ENCODE results near the gene MREG. TPM values are rescaled to one million over a fixed set of nuclear protein-coding genes. Genes with fewer than 3 reads are reported as not detected.
"Not testable (repeated sequence)": the region's sequence is repeated elsewhere in the genome, so short reads cannot be mapped to it uniquely, and the experiment has no call there.

The MREG gene
- total RNA-seq, 1 donor from 2014 or later: 5.7 TPM

DNA sequence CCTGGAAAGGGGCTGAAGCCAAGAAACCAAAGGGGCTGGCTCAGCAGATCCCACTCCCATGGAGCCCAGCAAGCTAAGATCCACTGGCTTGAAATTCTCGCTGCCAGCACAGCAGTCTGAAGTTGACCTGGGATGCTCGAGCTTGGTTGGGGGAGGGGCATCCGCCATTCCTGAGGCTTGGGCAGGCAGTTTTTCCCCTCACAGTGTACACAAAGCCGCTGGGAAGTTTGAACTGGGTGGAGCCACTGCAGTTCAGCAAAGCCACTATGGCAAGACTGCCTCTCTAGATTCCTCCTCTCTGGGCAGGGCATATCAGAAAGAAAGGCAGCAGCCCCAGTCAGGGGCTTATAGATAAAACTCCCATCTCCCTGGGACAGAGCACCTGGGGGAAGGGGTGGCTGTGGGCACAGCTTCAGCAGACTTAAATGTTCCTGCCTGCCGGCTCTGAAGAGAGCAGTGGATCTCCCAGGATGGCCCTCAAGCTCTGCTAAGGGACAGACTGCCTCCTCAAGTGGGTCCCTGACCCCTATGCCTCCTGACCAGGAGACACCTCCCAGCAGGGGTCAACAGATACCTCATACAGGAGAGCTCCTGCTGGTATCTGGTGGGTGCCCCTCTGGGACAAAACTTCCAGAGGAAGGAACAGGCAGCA lies 24.7 kb downstream of the MREG start:
- DNase-seq (ENCODE audit: low spot score): not testable (repeated sequence)

DNA sequence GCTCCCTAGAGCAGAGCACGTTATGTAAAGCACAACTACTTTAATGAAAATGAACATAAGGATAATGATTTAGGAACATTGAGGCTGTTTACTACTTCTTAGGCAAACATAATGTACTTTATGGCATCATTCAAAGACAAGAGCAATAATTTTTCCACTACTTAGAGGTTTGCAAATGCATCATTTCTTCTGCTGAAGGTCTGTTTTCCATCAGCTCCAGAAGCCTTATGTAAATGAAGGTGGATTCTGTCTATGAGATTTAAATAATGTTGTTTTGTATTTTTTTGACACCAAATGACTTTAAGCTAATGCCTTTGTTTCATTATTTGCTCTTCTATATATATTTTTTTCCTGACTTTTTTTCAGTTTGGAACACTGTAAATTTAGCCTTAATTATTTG lies 28.1 kb downstream of the MREG start:
- DNase-seq (ENCODE audit: low spot score): no peak

DNA sequence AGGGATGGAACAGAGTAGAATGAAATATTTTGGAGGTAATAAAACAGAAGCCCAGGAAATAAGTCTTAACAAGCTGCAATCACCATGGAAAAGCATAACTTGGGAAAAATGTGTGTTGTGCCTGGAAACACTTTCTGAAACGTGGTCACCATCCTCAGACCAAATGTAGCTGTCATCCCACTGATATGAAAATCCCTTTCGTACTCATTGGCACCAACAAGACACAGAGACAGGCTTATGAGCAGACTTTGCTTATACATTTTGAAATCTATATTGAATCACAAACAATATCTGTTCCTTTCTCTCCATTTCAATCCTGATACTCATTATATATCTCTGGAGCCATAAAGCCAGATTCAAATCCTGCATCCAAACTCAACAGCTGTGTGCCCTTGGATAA lies 28.7 kb downstream of the MREG start:
- DNase-seq (ENCODE audit: low spot score): no peak

DNA sequence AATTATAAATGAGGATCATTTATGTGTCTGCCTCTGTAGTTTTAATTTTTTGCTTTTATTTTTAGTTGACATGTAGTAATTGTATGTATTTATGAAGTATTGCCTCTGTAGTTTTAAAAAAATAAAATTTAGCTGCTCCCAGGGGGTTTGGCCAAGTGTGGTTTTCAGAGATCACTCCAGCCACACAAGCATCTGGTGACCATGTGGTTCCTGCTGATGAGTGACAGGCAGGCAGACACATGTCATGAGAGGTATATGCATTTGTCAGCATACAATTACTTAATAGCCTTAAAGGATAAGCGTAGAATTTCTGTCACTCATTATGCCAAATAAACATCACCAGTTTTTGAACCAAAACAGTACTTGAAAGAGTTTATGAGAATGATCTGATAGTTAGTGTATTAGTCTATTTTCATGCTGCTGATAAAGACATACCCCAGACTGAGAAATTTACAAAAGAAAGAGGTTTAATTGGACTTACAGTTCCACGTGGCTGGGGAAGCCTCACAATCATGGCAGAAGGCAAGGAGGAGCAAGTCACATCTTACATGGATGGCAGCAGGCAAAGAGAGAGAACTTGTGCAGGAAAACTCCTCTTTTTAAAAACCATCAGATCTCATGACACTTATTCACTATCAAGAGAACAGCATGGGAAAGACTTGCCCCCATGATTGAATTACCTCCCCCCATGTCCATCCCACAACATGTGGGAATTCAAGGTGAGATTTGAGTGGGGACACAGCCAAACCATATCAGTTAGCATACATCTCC lies 29.6 kb downstream of the MREG start:
- no peak for DNase-seq (ENCODE audit: low spot score)

DNA sequence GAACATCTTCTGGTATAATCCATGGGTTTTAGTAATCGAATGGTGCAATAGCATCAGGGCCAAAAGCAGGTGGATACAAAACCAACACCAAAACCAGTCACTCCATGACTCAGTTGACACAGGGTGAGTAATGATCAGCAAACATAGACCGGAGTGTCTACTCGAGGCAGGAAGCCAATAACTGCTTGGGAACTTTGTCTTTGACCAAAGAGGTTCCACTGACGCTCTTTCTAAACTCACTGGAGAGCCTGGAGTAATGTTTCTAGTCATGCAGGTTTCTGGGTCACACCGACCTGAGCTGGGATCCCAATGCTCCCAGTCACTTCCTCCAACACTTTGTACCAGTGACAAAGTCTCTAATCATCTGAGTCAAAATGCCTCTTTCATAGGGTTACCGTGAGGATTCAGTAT lies 30.9 kb downstream of the MREG start:
- DNase-seq (ENCODE audit: low spot score): no peak

DNA sequence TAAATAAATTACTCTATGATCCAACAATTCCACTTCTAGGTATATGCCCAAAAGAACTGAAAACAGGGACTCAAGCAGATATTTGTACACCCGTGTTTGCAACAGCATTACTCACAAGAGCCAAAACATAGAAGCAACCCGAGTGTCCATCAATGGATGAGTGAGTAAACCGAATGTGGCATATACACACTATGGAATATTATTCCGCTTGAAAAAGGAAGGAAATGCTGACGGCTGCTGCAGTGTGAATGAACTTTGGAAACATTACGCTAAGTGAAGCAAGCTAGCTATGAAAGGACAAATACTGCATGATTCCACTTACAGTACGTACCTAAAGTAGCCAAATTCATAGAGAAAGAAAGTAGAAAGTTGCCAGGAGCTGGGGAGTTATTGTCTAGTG lies 32.2 kb downstream of the MREG start:
- no peak for DNase-seq (ENCODE audit: low spot score)

DNA sequence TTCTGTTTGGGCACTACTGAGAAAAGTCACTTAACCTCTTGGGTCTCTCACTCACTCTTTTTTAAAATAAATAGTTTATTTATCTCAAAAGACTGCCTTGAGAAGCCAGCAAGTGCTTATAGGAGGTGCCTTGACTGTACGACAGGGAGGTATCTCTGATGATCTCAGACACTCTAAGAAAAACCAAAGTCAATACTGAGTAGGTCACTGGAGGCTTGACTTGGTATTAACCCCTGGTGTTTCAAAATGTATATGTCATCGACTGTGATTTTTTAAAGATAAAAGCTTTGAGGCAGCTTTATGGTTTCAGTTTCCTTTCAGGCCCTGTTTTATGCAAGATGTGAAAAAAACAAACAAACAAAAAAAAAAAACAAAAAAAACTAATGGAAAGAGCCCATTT lies 33.7 kb downstream of the MREG start:
- no peak for DNase-seq (ENCODE audit: low spot score)

DNA sequence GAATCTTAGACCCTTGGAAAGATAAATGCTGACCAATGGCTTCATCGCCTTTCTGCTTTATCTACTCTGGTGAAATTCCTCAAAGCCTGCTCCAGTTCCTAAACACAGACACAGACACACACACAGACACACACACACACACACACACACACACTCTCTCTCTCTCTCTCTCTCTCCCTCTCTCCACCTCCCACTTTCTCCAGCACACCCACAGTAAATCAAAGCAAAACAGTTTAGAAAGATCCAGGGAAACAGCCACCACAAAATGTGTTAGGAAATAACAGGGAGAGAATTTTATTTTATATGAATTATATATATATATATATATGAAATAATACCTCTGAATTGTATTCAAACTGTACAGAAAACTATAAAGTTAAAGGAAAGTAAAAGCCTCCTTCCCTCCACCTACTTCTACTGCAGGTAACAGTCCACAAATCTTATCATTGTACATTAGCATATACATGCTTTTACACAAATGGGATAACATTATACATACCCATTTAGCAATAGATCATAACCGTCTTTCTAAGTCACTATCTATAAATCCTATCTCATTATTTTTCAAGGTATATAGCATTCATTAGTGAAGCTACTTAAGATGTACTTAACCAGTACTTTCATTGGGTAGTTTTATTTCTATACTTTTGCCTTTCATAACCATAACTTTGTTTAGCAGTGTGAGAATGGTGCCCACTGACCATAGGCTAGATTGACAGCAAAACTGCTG lies 38.5 kb downstream of the MREG start:
- DNase-seq (ENCODE audit: low spot score): no peak

DNA sequence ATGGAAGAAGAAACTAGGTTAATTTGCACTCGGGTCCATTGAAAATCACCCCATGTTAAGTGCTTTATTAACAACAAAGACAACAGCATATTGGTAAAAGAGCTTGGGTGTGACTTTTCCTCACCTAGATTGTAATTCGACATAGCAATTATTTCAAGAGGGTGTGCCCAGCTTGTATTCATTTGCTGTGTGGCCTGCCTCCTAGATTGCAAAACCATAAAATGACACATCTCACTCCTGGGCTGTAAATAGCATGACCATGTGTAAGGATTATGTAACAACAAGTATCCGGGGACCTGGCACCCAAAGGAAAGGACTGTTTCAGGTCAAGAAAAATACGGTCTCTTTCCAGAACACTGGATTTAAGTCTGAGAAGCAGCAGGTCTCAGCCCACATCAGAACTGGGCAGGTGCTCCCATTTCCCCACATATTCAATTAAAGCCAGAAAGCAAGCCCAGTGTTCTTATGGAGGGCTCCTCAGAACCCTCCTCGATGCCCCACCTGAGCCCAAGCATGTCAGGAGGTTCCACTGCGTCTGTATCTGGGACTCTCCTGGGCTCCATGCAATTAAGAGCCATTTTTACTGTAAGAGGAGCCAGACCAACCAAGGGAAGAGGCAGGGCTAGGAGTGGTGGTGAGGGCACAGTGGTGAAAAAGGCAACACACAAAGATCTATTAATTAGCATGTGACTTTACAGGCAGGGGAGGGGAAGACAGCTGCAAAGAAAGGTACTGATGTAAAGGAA lies 39.2 kb downstream of the MREG start:
- DNase-seq (ENCODE audit: low spot score): no peak

DNA sequence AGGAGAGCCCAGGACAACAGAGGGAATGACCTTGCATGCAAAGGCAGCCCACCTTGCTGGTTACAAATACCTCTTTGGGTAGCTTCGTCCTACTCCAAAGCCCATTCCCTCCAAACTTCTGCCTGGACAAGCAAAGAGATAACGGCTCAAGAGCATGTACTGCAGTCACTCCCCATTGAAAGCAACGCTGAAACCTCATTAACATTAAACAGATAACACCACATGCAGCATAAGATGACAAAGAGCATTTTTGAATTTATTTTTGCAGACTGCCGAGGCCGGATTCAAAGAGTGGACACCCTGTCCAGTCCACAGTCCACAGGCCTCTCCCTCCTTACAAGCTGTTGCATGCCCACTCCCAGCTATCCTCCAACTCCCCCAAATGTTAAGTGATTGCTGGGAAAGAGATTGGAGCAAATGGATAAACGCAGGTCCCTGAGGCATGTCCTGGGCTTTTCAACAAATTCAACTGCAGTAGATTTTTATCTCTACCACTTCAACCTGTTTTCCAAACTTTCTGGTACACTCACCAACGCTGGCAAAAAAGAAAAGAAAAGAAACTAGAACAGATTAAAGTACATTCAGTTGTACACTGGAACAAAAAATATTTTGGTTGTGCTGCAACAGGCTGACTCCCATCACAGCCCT lies 40.1 kb downstream of the MREG start:
- no peak for DNase-seq (ENCODE audit: low spot score)

DNA sequence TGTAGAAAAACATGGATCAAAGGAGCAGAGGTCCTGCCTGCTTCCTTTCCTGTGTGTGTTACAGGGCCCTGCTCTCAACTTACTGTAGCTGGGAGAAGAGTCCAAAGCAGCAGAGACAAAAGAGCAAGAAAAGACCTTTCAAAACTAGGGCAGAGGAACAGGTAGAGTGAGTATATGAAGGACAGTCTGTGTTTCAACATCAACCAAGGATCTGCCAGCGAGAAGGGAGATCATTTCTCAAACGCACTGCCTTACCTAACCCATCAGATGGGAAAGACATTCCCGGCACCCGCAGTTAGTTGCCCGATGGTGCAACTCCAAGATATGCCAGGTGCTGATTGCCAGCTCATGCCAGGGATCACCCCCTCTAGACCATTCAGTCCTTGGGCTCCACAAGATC lies 41.7 kb downstream of the MREG start:
- no peak for DNase-seq (ENCODE audit: low spot score)

DNA sequence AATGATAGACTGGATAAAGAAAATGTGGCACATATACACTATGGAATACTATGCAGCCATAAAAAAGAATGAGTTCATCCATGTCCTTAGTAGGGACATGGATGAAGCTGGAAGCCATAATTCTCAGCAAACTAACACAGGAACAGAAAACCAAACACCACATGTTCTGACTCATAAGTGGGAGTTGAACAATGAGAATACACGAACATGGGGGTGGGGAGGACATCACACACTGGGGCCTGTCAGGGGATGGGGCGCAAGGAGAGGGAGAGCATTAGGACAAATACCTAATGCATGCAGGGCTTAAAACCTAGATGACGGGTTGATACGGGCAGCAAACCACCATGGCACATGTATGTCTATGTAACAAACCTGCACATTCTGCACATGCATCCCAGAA lies 42.5 kb downstream of the MREG start:
- DNase-seq (ENCODE audit: low spot score): not testable (repeated sequence)

DNA sequence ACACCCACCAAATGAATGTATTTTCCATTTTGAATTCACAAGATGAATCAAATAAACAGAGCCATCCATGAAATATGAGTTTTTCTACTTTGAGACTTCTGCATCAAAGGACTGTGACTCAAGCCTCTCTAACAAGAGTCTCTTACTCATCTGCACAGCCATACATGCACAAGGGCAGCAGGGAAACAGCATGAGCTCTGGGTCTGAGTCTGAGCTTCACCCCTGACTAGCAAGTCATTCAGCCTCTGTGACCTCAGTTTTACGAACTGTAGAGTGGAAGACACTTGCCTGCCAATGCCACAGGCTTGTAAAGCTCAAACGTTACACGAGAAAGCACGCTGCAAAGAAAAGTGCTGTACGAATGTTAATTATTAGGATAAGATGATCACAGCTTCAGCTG lies 42.9 kb downstream of the MREG start:
- DNase-seq (ENCODE audit: low spot score): no peak

DNA sequence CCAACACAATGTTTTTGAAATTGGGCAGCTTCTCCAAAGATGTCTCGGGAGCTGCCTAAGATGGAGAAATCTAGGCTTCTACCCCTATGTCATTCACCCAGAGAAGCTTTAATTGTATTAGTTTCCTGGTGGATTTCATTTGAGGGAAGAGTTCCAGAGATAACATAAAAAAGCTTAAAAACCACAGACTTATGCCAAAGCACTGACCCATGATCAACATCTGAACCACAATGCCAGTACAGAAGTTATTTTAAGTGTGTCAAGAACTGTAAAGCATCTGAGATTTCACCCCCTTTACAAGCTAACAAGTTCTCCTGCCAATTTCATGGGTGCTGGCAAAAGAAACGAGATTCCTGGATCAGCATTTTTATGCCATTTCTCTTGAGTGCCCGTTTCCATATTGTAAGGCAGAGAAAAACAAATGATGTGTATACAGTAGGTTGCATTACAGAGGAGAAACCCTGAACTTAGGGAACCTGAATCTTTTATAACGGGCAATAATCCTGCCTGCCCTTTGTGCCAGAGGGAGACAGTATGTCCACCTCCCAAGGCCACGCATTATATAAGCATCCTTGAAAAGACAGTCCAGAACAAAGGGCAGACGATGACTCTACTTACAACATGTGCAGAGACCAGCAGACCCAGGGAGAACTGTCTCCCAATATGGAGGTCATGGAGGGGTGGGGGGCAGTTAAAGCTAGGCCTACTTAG lies 44.1 kb downstream of the MREG start:
- DNase-seq (ENCODE audit: low spot score): no peak

DNA sequence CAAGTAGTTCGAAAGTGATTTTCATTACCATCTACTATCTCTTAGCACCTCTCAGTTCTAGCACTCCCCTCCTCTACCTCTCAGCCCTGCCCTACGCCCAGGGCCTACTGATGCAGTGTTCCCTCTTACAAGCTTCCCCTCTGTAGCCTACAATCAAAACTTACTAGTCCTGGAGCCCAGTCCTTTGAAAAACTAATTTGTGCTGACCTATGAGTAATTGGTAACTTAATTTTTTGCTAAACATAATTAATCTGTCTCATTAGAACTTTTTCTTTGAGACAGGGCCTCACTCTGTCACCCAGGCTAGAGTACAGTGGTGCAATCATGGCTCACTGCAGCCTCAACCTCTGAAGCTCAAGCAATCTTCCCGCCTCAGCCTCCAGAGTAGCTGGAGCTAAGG lies 44.9 kb downstream of the MREG start:
- no peak for DNase-seq (ENCODE audit: low spot score)

DNA sequence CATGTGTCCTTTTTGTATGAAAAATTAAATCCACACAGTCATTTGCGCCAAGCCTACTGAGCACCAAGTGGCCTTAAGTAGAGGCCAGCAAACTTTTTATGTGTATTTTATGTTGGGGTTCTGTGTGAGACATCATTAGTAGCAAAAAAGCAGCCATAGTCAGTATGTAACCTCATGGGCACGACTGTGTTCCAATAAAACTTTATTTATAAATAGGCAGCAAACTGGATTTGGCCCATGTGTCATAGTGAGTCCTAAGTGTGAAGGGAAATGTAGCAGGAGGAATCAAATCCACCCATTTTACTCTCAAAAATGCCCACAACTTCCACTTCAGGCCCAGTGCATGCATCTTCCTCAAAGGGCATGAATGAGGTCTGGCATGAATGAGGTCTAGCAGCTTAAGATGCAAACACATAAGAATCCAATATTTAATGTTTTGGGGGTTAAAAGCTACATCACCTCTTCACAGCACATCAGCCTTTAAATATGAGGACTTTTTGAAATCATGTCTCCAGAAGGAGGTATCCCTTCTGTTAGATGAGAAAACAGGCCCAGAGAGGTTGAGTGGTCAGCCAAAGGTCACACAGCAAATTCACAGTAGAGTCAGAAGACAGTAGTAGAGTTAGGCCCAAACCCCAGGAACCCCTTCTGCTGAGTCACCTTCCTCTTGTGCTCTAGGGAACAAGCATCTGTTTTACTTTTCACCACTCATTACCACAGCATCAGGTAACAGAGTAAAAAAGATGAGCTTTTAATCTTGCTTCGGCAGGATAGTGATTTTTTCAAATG lies 45.6 kb downstream of the MREG start:
- DNase-seq (ENCODE audit: low spot score): no peak

DNA sequence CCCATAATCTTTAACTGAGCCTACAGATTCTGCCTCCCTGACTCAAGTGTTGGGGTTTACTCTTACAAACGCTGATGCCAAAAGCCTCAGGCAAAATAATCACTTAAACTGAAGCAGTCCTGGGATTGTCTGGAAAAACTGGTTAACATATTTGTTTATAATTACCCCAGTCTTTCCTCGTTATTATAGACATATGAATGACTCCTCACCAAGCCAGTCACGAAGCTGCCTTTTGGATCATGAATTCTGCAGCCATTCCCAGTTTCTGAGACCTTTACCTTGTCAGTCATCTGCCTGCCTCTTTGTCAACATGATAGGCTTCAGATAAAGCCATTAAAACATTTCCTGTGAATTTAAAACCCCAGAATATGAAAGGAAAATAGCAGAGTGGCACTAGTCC lies 46.4 kb downstream of the MREG start:
- no peak for DNase-seq (ENCODE audit: low spot score)

DNA sequence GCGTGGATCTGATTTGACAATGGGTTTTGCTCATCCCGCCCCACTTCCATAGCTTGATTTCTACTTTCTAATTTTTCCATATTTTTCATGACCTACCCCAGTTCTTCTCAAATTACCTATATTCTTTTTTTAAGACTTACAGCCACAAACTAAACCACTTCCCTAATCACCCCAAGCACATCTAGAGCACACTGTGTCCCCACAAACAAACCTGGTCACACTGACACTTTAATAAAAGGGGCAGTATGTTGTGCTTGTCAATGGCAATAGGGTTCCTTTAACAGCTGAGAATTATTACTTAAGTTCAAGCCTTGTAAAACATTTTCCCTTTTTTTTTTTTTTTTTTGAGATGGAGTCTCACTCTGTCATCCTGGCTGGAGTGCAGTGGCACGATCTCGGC lies 47.1 kb downstream of the MREG start:
- DNase-seq (ENCODE audit: low spot score): no peak

DNA sequence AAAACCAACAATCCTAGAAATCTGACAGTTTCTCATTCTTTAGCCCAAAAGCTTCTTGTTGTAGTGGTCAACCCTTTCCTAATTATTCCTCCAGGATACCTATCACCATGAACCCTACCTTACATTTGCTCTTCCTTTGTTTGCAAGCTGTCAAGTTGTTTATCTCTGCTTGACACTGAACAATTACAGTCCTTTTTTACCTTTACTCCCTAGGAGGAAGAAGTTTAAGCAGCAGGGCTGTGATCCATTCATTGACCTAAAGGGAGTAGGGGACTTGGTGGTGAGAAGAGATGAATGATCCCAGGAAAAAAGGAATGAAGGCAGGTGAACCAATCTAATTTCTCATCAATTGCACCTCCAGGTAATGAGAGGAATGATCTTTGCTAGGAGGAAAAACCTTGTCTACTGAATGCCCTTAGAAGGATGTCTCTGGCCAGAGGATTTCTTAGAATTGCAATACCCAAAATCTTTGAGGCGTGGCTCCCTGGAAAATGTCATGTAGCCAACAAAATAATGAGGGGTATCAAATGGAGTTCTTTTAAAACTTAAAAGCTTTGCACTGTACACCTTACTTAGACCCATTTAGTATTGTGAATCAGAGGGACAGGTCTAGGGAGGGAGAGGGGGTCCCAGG lies 47.7 kb downstream of the MREG start:
- DNase-seq (ENCODE audit: low spot score): no peak
